SK-N-SH treated with all-trans-retinoic acid at 6 μM for 48 hours (cell line): ENCODE measurements around the gene VMAC.
"Not testable (repeated sequence)": the region's sequence is repeated elsewhere in the genome, so short reads cannot be mapped to it uniquely, and the experiment has no call there.

Experiments
- ATAC-seq: fragments of 200-7000 bp; cut with Tn5 transposase; 3 replicates; pipeline ENCODE4 v1.9.1; 2020; ENCODE audit warnings: mild to moderate bottlenecking, moderate library complexity
- ARNTL ChIP-seq: fragments of 450-650 bp; formaldehyde crosslinking; IDR thresholded peaks from 2 replicates; pipeline ENCODE4 v1.5.0; 2020; ENCODE audit warnings: low read depth, mild to moderate bottlenecking, moderate library complexity, borderline replicate concordance
- CSDC2 ChIP-seq: fragments of 250-450 bp; sonication (Bioruptor Pico); IDR thresholded peaks from 2 replicates; pipeline ENCODE4 v1.5.0; 2020; ENCODE audit warnings: mild to moderate bottlenecking, moderate library complexity
- ESRRG ChIP-seq: fragments of 250-450 bp; sonication (Bioruptor Pico); IDR thresholded peaks from 2 replicates; pipeline ENCODE4 v1.6.1; 2021; ENCODE audit warnings: mild to moderate bottlenecking
- GLIS3 ChIP-seq: fragments of 250-450 bp; sonication (Bioruptor Pico); IDR thresholded peaks from 2 replicates; pipeline ENCODE4 v1.5.0; 2020; ENCODE audit warnings: mild to moderate bottlenecking, moderate library complexity
- OSR1 ChIP-seq: fragments of 250-450 bp; sonication (Bioruptor Pico); IDR thresholded peaks from 2 replicates; pipeline ENCODE4 v1.8.0; 2022; ENCODE audit warnings: moderate library complexity, mild to moderate bottlenecking, inconsistent platforms
- POU6F1 ChIP-seq: fragments of 250-450 bp; sonication (Bioruptor Pico); IDR thresholded peaks from 2 replicates; pipeline ENCODE4 v1.8.0; 2021; ENCODE audit warnings: low read depth, mild to moderate bottlenecking, moderate library complexity, borderline replicate concordance
- PPARA ChIP-seq: fragments of 250-450 bp; sonication (Bioruptor Pico); IDR thresholded peaks from 2 replicates; pipeline ENCODE4 v1.5.0; 2020; ENCODE audit warnings: mild to moderate bottlenecking, borderline replicate concordance
- SNAI2 ChIP-seq: fragments of 250-450 bp; sonication (Bioruptor Pico); IDR thresholded peaks from 2 replicates; pipeline ENCODE4 v1.5.0; 2020; ENCODE audit warnings: mild to moderate bottlenecking, moderate library complexity
- TCF4 ChIP-seq: fragments of 250-450 bp; sonication (Bioruptor Pico); IDR thresholded peaks from 2 replicates; pipeline ENCODE4 v1.8.0; 2021; ENCODE audit warnings: mild to moderate bottlenecking, moderate library complexity, borderline replicate concordance
- TOX ChIP-seq: fragments of 250-450 bp; sonication (Bioruptor Pico); IDR thresholded peaks from 2 replicates; pipeline ENCODE4 v1.8.0; 2021; ENCODE audit warnings: mild to moderate bottlenecking, moderate library complexity, borderline replicate concordance
- ZC3H10 ChIP-seq: fragments of 250-450 bp; sonication (Bioruptor Pico); IDR thresholded peaks from 2 replicates; pipeline ENCODE4 v1.5.1; 2021; ENCODE audit warnings: mild to moderate bottlenecking, moderate library complexity
- ZFP3 ChIP-seq: fragments of 250-450 bp; sonication (Bioruptor Pico); IDR thresholded peaks from 2 replicates; pipeline ENCODE4 v1.5.0; 2020; ENCODE audit warnings: mild to moderate bottlenecking, moderate library complexity
- ZFP30 ChIP-seq: fragments of 450-650 bp; formaldehyde crosslinking; IDR thresholded peaks from 2 replicates; pipeline ENCODE4 v1.5.0; 2022; ENCODE audit warnings: mild to moderate bottlenecking, moderate library complexity
- ZNF565 ChIP-seq: fragments of 450-650 bp; formaldehyde crosslinking; conservative IDR thresholded peaks from 2 replicates; pipeline ENCODE4 v1.5.0; 2020; ENCODE audit warnings: low read depth, mild to moderate bottlenecking, moderate library complexity
- ZNF70 ChIP-seq: fragments of 450-650 bp; formaldehyde crosslinking; IDR thresholded peaks from 2 replicates; pipeline ENCODE4 v1.5.0; 2020; ENCODE audit warnings: mild to moderate bottlenecking, moderate library complexity
- ZNF8 ChIP-seq: fragments of 450-650 bp; formaldehyde crosslinking; IDR thresholded peaks from 2 replicates; pipeline ENCODE4 v1.5.0; 2020; ENCODE audit warnings: mild to moderate bottlenecking, moderate library complexity
- TF ChIP-seq, protein P1 (sequence below): fragments of 250-450 bp; sonication (Bioruptor Pico); IDR thresholded peaks from 2 replicates; pipeline ENCODE4 v1.5.1; 2020; ENCODE audit warnings: low read depth, mild to moderate bottlenecking, moderate library complexity
- TF ChIP-seq, protein P2 (sequence below): fragments of 250-450 bp; sonication (Bioruptor Pico); IDR thresholded peaks from 2 replicates; pipeline ENCODE4 v1.5.1; 2021; ENCODE audit warnings: mild to moderate bottlenecking, moderate library complexity
- TF ChIP-seq, protein P3 (sequence below): fragments of 250-450 bp; sonication (Bioruptor Pico); IDR thresholded peaks from 2 replicates; pipeline ENCODE4 v1.8.0; 2020; ENCODE audit warnings: mild to moderate bottlenecking, moderate library complexity, borderline replicate concordance

The VMAC gene

DNA sequence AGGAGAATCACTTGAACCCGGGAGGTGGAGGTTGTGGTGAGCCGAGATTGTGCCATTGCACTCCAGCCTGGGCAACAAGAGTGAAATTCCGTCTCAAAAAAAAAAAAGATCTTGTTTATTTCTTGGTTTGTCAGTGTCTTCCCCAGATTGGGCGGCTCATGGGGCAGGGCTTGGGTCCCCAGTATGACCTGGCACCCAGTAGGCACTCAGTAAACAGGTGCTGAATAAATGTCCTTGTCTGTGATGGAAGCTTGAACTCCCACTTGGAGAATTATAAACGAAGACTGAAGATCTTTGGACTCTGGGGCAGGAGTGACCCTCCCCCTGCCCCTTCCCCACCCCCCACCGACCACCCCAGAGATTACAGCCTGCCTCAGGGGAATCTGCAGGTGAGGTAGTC is 24.5 kb upstream of the VMAC start:
- ATAC-seq: no peak
- no peak for TF ChIP-seq SNAI2 (CRISPR knock-in tag)
- TF ChIP-seq, all 23 proteins: peak for 0

DNA sequence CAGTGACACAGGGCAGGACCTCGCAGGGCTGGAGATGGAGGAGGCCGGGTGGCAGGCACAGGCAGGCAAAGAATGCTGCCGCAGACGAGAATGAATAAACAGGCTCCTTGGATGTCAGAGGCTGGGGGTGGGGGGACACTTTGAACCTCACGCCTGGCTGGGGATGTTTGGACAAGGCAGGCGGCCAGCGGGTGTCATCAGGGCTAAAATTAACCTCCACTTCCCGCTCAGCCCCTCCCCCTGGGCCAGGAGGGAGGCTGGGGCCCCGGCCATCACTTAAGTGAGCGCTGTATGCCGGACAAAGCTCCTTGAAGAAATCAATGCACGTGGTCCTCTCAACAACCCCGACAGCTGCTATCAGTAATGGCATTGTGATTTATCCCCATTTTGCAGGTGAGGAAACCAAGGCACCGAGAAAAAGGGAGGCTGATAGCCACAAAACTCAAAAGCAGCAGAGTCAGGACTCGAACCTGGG is 24.0 kb upstream of the VMAC start:
- TF ChIP-seq ARNTL (CRISPR knock-in tag) (no peak), ZNF565 (CRISPR knock-in tag) (no peak), ZFP3 (CRISPR knock-in tag) (no peak), TOX (no peak), ZNF8 (CRISPR knock-in tag) (no peak), GLIS3 (CRISPR knock-in tag) (no peak), OSR1 (CRISPR knock-in tag) (no peak), TCF4 (CRISPR knock-in tag) (no peak), POU6F1 (CRISPR knock-in tag) (no peak), CSDC2 (no peak), ZC3H10 (no peak), ZNF70 (CRISPR knock-in tag) (no peak), SNAI2 (CRISPR knock-in tag) (no peak), ESRRG (no peak), ZFP30 (no peak)
- TF ChIP-seq, protein P1, sequence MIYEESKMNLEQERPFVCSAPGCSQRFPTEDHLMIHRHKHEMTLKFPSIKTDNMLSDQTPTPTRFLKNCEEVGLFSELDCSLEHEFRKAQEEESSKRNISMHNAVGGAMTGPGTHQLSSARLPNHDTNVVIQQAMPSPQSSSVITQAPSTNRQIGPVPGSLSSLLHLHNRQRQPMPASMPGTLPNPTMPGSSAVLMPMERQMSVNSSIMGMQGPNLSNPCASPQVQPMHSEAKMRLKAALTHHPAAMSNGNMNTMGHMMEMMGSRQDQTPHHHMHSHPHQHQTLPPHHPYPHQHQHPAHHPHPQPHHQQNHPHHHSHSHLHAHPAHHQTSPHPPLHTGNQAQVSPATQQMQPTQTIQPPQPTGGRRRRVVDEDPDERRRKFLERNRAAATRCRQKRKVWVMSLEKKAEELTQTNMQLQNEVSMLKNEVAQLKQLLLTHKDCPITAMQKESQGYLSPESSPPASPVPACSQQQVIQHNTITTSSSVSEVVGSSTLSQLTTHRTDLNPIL (CRISPR knock-in tag): no peak
- TF ChIP-seq, protein P2, sequence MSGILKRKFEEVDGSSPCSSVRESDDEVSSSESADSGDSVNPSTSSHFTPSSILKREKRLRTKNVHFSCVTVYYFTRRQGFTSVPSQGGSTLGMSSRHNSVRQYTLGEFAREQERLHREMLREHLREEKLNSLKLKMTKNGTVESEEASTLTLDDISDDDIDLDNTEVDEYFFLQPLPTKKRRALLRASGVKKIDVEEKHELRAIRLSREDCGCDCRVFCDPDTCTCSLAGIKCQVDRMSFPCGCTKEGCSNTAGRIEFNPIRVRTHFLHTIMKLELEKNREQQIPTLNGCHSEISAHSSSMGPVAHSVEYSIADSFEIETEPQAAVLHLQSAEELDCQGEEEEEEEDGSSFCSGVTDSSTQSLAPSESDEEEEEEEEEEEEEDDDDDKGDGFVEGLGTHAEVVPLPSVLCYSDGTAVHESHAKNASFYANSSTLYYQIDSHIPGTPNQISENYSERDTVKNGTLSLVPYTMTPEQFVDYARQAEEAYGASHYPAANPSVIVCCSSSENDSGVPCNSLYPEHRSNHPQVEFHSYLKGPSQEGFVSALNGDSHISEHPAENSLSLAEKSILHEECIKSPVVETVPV (CRISPR knock-in tag): no peak
- TF ChIP-seq, protein P3, sequence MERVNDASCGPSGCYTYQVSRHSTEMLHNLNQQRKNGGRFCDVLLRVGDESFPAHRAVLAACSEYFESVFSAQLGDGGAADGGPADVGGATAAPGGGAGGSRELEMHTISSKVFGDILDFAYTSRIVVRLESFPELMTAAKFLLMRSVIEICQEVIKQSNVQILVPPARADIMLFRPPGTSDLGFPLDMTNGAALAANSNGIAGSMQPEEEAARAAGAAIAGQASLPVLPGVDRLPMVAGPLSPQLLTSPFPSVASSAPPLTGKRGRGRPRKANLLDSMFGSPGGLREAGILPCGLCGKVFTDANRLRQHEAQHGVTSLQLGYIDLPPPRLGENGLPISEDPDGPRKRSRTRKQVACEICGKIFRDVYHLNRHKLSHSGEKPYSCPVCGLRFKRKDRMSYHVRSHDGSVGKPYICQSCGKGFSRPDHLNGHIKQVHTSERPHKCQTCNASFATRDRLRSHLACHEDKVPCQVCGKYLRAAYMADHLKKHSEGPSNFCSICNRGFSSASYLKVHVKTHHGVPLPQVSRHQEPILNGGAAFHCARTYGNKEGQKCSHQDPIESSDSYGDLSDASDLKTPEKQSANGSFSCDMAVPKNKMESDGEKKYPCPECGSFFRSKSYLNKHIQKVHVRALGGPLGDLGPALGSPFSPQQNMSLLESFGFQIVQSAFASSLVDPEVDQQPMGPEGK (CRISPR knock-in tag): no peak
- ATAC-seq: no peak; the same call in 2 of the 3 replicates

- peak; percentile 83 for TF ChIP-seq ZNF70 (CRISPR knock-in tag)
- TF ChIP-seq ESRRG: no peak
- ATAC-seq: no peak
Measured at GRCh38 chr19:5881543-5882299, 23.0 kb upstream of the VMAC start.

GRCh38 chr19:5882421-5882968 is 22.2 kb upstream of the VMAC start:
- TF ChIP-seq ZNF8 (CRISPR knock-in tag): no peak
- TF ChIP-seq ZFP3 (CRISPR knock-in tag): no peak
- no peak for TF ChIP-seq ESRRG
- no peak for TF ChIP-seq ARNTL (CRISPR knock-in tag)
- TF ChIP-seq TOX: no peak
- no peak for TF ChIP-seq ZNF70 (CRISPR knock-in tag)
- no peak for TF ChIP-seq SNAI2 (CRISPR knock-in tag)
- no peak for TF ChIP-seq ZNF565 (CRISPR knock-in tag)
- no peak for TF ChIP-seq PPARA (CRISPR knock-in tag)
- ATAC-seq: no peak

DNA sequence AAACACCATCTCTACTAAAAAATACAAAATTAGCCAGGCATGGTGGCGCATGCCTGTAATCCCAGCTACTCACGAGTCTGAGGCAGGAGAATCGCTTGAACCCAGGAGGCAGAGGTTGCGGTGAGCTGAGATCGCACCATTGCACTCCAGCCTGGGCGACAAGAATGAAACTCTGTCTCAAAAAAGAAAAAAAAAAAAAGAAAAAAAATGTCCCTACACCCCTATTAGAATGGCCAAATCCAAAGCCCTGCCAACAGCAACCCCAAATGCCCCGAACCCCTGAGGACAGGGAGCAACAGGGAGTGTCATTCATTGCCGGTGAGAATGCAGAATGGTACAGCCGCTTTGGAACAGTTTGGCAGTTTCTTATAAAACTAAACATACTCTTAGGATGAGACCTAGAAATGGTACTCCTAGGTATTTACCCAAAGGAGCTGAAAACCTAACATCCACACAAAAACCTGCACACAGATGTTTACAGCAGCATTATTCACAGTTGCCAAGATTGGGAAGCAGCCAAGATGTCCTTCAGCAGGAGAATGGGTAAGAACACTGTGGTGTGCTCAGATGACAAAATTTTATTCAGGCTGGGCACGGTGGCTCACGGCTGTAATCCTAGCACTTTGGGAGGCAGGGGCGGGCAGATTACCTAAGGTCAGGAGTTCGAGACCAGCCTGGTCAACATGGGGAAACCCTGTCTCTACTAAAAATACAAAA is 21.4 kb upstream of the VMAC start:
- ATAC-seq: not testable (repeated sequence)

- ATAC-seq: not testable (repeated sequence)
Measured at GRCh38 chr19:5884065-5884811, 20.4 kb upstream of the VMAC start.
